GM13976 (cell line): ENCODE data around the gene TMEM109.

Source experiments
- DNase-seq: peaks from one replicate; pipeline ENCODE4 v3.0.0; 2012; ENCODE audit warnings: low spot score
- CTCF ChIP-seq: IDR thresholded peaks from 2 replicates; pipeline ENCODE4 v1.5.1; 2012; ENCODE audit warnings: borderline replicate concordance, mild to moderate bottlenecking; ENCODE audit not compliant: insufficient read depth; ENCODE audit errors: extremely low read depth, missing control alignments, control extremely low read depth
- in situ Hi-C: fragments of 300-500 bp; cut with MboI; formaldehyde crosslinking; loops from one replicate; pipeline ENCODE4 v1.12.0; 2022; ENCODE audit warnings: low sequenced_read_pairs, mixed read lengths, inconsistent platforms; ENCODE audit not compliant: unreplicated experiment

TMEM109 gene

GRCh38 chr11:60917267-60917666 lies 3.3 kb downstream of the TMEM109 start:
- no peak for DNase-seq
- no peak for TF ChIP-seq CTCF
- in situ Hi-C loops, result no loop called here

GRCh38 chr11:60918251-60918938 lies 4.4 kb downstream of the TMEM109 start:
- no peak for DNase-seq
- no peak for TF ChIP-seq CTCF
- in situ Hi-C loops, result no loop called here

GRCh38 chr11:60918939-60919265 lies 4.9 kb downstream of the TMEM109 start:
- in situ Hi-C loops, result no loop called here

GRCh38 chr11:60919320-60919719 lies 5.4 kb downstream of the TMEM109 start:
- in situ Hi-C loops, result no loop called here
- DNase-seq, result no peak

More at GRCh38 chr11:60918939-60919265, 4.9 kb downstream of the TMEM109 start:
- no peak for TF ChIP-seq CTCF
- DNase-seq, result no peak

GRCh38 chr11:60919956-60920355 lies 6.0 kb downstream of the TMEM109 start:
- DNase-seq, result no peak
- TF ChIP-seq CTCF, result no peak
- in situ Hi-C loops, result no loop called here

More at GRCh38 chr11:60919320-60919719, 5.4 kb downstream of the TMEM109 start:
- no peak for TF ChIP-seq CTCF

GRCh38 chr11:60921259-60921658 lies 7.3 kb downstream of the TMEM109 start:
- no peak for DNase-seq
- in situ Hi-C loops, result no loop called here
- TF ChIP-seq CTCF, result no peak
